Measurements from ENCODE around the gene CD99. TPM values are rescaled to one million over a fixed set of nuclear protein-coding genes. Genes with fewer than 3 reads are reported as not detected.
A peak's percentile ranks its signal among the peaks of the same experiment; 100 is the strongest.

CD99 gene
- 100 to 1,000 TPM; 112 to 116 TPM for total RNA-seq

- Mint-ChIP-seq H3K4me1 (peaks cover 34% of the 10 kb centered on the region), H3K36me3 (peaks cover 25% of the 10 kb centered on the region), H3K9me3 (no peaks in the 10 kb centered on the region), H3K27me3 (no peaks in the 10 kb centered on the region), H3K4me3 (peak within 1 kb of the TSS; percentile 91), H3K27ac (peak within 1 kb of the TSS; percentile 93)
- DNase-seq, result peak; percentile 91
Measured at GRCh38 chrX:2690856-2691542, at the start of gene CD99. TSS of gene CD99 (plus strand) at chrX:2691295. CDS start at chrX:2691361, 66 bp downstream.

GRCh38 chrX:2642146-2642545 is 48.9 kb upstream of the CD99 start:
- no peak for DNase-seq
- Mint-ChIP-seq H3K36me3 (peaks cover 36% of the 10 kb centered on the region), H3K4me1 (peaks cover 24% of the 10 kb centered on the region), H3K4me3 (no peak overlapping the region), H3K27ac (no peak overlapping the region), H3K27me3 (no peaks in the 10 kb centered on the region), H3K9me3 (peaks cover 1% of the 10 kb centered on the region)

GRCh38 chrX:2642791-2643190 is 48.3 kb upstream of the CD99 start:
- Mint-ChIP-seq H3K27ac (peak overlapping the region; percentile 61), H3K9me3 (peaks cover 1% of the 10 kb centered on the region), H3K27me3 (no peaks in the 10 kb centered on the region)

GRCh38 chrX:2643880-2644279 is 47.2 kb upstream of the CD99 start:
- Mint-ChIP-seq H3K9me3 (no peaks in the 10 kb centered on the region), H3K27me3 (no peaks in the 10 kb centered on the region), H3K36me3 (peaks cover 28% of the 10 kb centered on the region), H3K27ac (no peak overlapping the region), H3K4me3 (no peak overlapping the region), H3K4me1 (peaks cover 30% of the 10 kb centered on the region)
- no peak for DNase-seq

More at GRCh38 chrX:2642791-2643190, 48.3 kb upstream of the CD99 start:
- peaks cover 35% of the 10 kb centered on the region for H3K36me3 Mint-ChIP-seq
- DNase-seq, result peak; percentile 47
- H3K4me1 Mint-ChIP-seq, result peaks cover 30% of the 10 kb centered on the region
- H3K4me3 Mint-ChIP-seq, result no peak overlapping the region

- DNase-seq, result no peak
- no peaks in the 10 kb centered on the region for H3K27me3 Mint-ChIP-seq
- H3K4me3 Mint-ChIP-seq, result no peak overlapping the region
- H3K9me3 Mint-ChIP-seq, result no peaks in the 10 kb centered on the region
- peaks cover 24% of the 10 kb centered on the region for H3K36me3 Mint-ChIP-seq
- no peak overlapping the region for H3K27ac Mint-ChIP-seq
- peaks cover 31% of the 10 kb centered on the region for H3K4me1 Mint-ChIP-seq
Measured at GRCh38 chrX:2645563-2645962, 45.5 kb upstream of the CD99 start.

GRCh38 chrX:2647627-2648026 is 43.5 kb upstream of the CD99 start:
- Mint-ChIP-seq H3K9me3 (no peaks in the 10 kb centered on the region), H3K4me1 (peaks cover 27% of the 10 kb centered on the region), H3K36me3 (peaks cover 22% of the 10 kb centered on the region), H3K27me3 (no peaks in the 10 kb centered on the region), H3K27ac (peak overlapping the region; percentile 46), H3K4me3 (no peak overlapping the region)
- peak; percentile 37 for DNase-seq

- H3K4me1 Mint-ChIP-seq, result peaks cover 20% of the 10 kb centered on the region
- no peak overlapping the region for H3K4me3 Mint-ChIP-seq
- no peak overlapping the region for H3K27ac Mint-ChIP-seq
- H3K9me3 Mint-ChIP-seq, result no peaks in the 10 kb centered on the region
- DNase-seq, result no peak
- H3K36me3 Mint-ChIP-seq, result peaks cover 24% of the 10 kb centered on the region
- no peaks in the 10 kb centered on the region for H3K27me3 Mint-ChIP-seq
Measured at GRCh38 chrX:2650037-2650436, 41.1 kb upstream of the CD99 start.

GRCh38 chrX:2650865-2651264 is 40.2 kb upstream of the CD99 start:
- H3K4me3 Mint-ChIP-seq, result no peak overlapping the region
- no peaks in the 10 kb centered on the region for H3K27me3 Mint-ChIP-seq

GRCh38 chrX:2652106-2652505 is 39.0 kb upstream of the CD99 start:
- Mint-ChIP-seq H3K27ac (no peak overlapping the region), H3K9me3 (no peaks in the 10 kb centered on the region), H3K27me3 (no peaks in the 10 kb centered on the region), H3K4me1 (peaks cover 16% of the 10 kb centered on the region), H3K36me3 (peaks cover 22% of the 10 kb centered on the region), H3K4me3 (no peak overlapping the region)
- DNase-seq, result no peak

More at GRCh38 chrX:2650865-2651264, 40.2 kb upstream of the CD99 start:
- no peak overlapping the region for H3K27ac Mint-ChIP-seq
- H3K4me1 Mint-ChIP-seq, result peaks cover 20% of the 10 kb centered on the region
- DNase-seq, result no peak
- no peaks in the 10 kb centered on the region for H3K9me3 Mint-ChIP-seq
- H3K36me3 Mint-ChIP-seq, result peaks cover 27% of the 10 kb centered on the region

- Mint-ChIP-seq H3K27me3 (no peaks in the 10 kb centered on the region), H3K4me3 (no peak overlapping the region), H3K27ac (no peak overlapping the region), H3K4me1 (no peaks in the 10 kb centered on the region), H3K9me3 (no peaks in the 10 kb centered on the region), H3K36me3 (peaks cover 12% of the 10 kb centered on the region)
- no peak for DNase-seq
Measured at GRCh38 chrX:2654436-2655340, 36.4 kb upstream of the CD99 start.

- Mint-ChIP-seq H3K4me1 (no peaks in the 10 kb centered on the region), H3K27me3 (no peaks in the 10 kb centered on the region), H3K4me3 (no peak overlapping the region), H3K27ac (no peak overlapping the region), H3K36me3 (peaks cover 7% of the 10 kb centered on the region), H3K9me3 (no peaks in the 10 kb centered on the region)
- DNase-seq, result no peak
Measured at GRCh38 chrX:2656257-2656836, 34.7 kb upstream of the CD99 start.

- no peaks in the 10 kb centered on the region for H3K27me3 Mint-ChIP-seq
- H3K4me3 Mint-ChIP-seq, result no peak overlapping the region
- H3K4me1 Mint-ChIP-seq, result no peaks in the 10 kb centered on the region
- H3K27ac Mint-ChIP-seq, result no peak overlapping the region
- DNase-seq, result no peak
- H3K9me3 Mint-ChIP-seq, result no peaks in the 10 kb centered on the region
- peaks cover 7% of the 10 kb centered on the region for H3K36me3 Mint-ChIP-seq
Measured at GRCh38 chrX:2657532-2658113, 33.5 kb upstream of the CD99 start.

- no peaks in the 10 kb centered on the region for H3K27me3 Mint-ChIP-seq
- H3K4me1 Mint-ChIP-seq, result no peaks in the 10 kb centered on the region
- no peak for DNase-seq
- no peaks in the 10 kb centered on the region for H3K9me3 Mint-ChIP-seq
- H3K36me3 Mint-ChIP-seq, result peaks cover 5% of the 10 kb centered on the region
- no peak overlapping the region for H3K27ac Mint-ChIP-seq
- H3K4me3 Mint-ChIP-seq, result no peak overlapping the region
Measured at GRCh38 chrX:2658585-2659292, 32.4 kb upstream of the CD99 start.

- Mint-ChIP-seq H3K36me3 (peaks cover 3% of the 10 kb centered on the region), H3K4me3 (no peak overlapping the region), H3K4me1 (peaks cover 5% of the 10 kb centered on the region), H3K27me3 (no peaks in the 10 kb centered on the region), H3K27ac (no peak overlapping the region), H3K9me3 (no peaks in the 10 kb centered on the region)
- DNase-seq, result no peak
Measured at GRCh38 chrX:2662586-2662985, 28.5 kb upstream of the CD99 start.
